Endothelial cell (in vitro differentiated cells): ENCODE data around the gene RACGAP1. TPM values are rescaled to one million over a fixed set of nuclear protein-coding genes. Genes with fewer than 3 reads are reported as not detected.

Experiments
- DNase-seq: peaks from one replicate; pipeline ENCODE4 v3.0.0; 2021; ENCODE audit warnings: low spot score
- H3K27ac Mint-ChIP-seq: one replicate; pipeline ENCODE4 v1.8.0; 2021; ENCODE audit warnings: mixed read lengths, inconsistent platforms; ENCODE audit not compliant: unreplicated experiment
- H3K27me3 Mint-ChIP-seq: one replicate; pipeline ENCODE4 v1.8.0; 2021; ENCODE audit warnings: mild to moderate bottlenecking, moderate library complexity, mixed read lengths, inconsistent platforms; ENCODE audit not compliant: unreplicated experiment
- H3K36me3 Mint-ChIP-seq: one replicate; pipeline ENCODE4 v1.8.0; 2021; ENCODE audit warnings: mild to moderate bottlenecking, low read depth, mixed read lengths, inconsistent platforms; ENCODE audit not compliant: unreplicated experiment
- H3K4me1 Mint-ChIP-seq: one replicate; pipeline ENCODE4 v1.8.0; 2021; ENCODE audit warnings: mild to moderate bottlenecking, mixed read lengths, inconsistent platforms; ENCODE audit not compliant: unreplicated experiment
- H3K4me3 Mint-ChIP-seq: one replicate; pipeline ENCODE4 v1.8.0; 2021; ENCODE audit warnings: mild to moderate bottlenecking, mixed read lengths, inconsistent platforms; ENCODE audit not compliant: unreplicated experiment
- H3K9me3 Mint-ChIP-seq: one replicate; pipeline ENCODE4 v1.8.0; 2021; ENCODE audit warnings: mixed read lengths, inconsistent platforms; ENCODE audit not compliant: unreplicated experiment
- CTCF ChIP-seq: fragments of 200-600 bp; sonication (generic); IDR thresholded peaks from one replicate; pipeline ENCODE4 v1.5.0; 2021; ENCODE audit warnings: antibody characterized with exemption; ENCODE audit not compliant: unreplicated experiment
- total RNA-seq: library from RNA; stranded (reverse); fragmentation: NEBNext Ultra II Directional; extraction: Animal tissue kit (Norgen Biotek cat#: 25700); gene quantifications from one replicate; pipeline ENCODE4 v1.2.1, GENCODE V29; 2021; ENCODE audit not compliant: unreplicated experiment

RACGAP1 gene
- total RNA-seq, 1 donor from 2014 or later, result 19.5 TPM

- Mint-ChIP-seq H3K36me3 (no peaks in the 10 kb centered on the region), H3K27me3 (peaks cover 8% of the 10 kb centered on the region), H3K27ac (peak overlapping the region; percentile 39), H3K4me3 (peak overlapping the region; percentile 47), H3K4me1 (peaks cover 15% of the 10 kb centered on the region), H3K9me3 (no peaks in the 10 kb centered on the region)
- peak; percentile 86 for DNase-seq
- peak; percentile 80 for TF ChIP-seq CTCF
These were observed 45.2 kb upstream of the RACGAP1 start for GRCh38 chr12:50070314-50071060.

GRCh38 chr12:50069539-50069938 lies 44.2 kb upstream of the RACGAP1 start:
- no peaks in the 10 kb centered on the region for H3K36me3 Mint-ChIP-seq
- no peak for TF ChIP-seq CTCF
- peak overlapping the region; percentile 45 for H3K27ac Mint-ChIP-seq
- H3K4me1 Mint-ChIP-seq, result peaks cover 15% of the 10 kb centered on the region
- no peak overlapping the region for H3K4me3 Mint-ChIP-seq
- H3K9me3 Mint-ChIP-seq, result no peaks in the 10 kb centered on the region
- DNase-seq, result no peak
- peaks cover 8% of the 10 kb centered on the region for H3K27me3 Mint-ChIP-seq

- no peaks in the 10 kb centered on the region for H3K36me3 Mint-ChIP-seq
- no peak overlapping the region for H3K27ac Mint-ChIP-seq
- H3K4me1 Mint-ChIP-seq, result peaks cover 15% of the 10 kb centered on the region
- no peak for DNase-seq
- no peak for TF ChIP-seq CTCF
- peaks cover 10% of the 10 kb centered on the region for H3K27me3 Mint-ChIP-seq
- no peaks in the 10 kb centered on the region for H3K9me3 Mint-ChIP-seq
- no peak overlapping the region for H3K4me3 Mint-ChIP-seq
These were observed 43.8 kb upstream of the RACGAP1 start for GRCh38 chr12:50069069-50069468.

DNA sequence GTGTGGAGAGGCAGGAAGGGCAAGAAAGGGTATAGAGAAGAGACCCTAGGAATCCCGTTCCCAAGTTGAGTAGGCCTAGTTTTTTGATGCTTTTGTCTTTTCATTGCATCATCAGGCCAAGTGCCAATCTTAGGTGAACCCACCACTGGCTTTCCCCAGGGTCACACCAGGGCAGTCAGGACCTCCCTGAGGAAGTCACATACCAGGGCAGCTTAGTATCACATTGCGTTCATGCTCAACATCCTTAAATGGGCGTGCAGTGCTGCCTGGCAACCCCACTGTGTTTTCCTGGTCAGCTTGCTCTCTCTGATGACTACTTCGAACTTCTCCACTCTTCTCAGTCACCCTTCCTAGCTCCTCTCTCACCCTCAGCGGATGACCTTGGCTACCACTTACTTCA lies 41.1 kb upstream of the RACGAP1 start:
- Mint-ChIP-seq H3K36me3 (no peaks in the 10 kb centered on the region), H3K4me1 (peaks cover 15% of the 10 kb centered on the region), H3K27me3 (peaks cover 5% of the 10 kb centered on the region), H3K9me3 (no peaks in the 10 kb centered on the region), H3K4me3 (no peak overlapping the region), H3K27ac (no peak overlapping the region)
- no peak for DNase-seq
- TF ChIP-seq CTCF, result no peak

GRCh38 chr12:50065726-50066310 lies 40.5 kb upstream of the RACGAP1 start:
- Mint-ChIP-seq H3K27ac (no peak overlapping the region), H3K4me3 (no peak overlapping the region), H3K9me3 (no peaks in the 10 kb centered on the region), H3K4me1 (peaks cover 14% of the 10 kb centered on the region), H3K27me3 (peaks cover 5% of the 10 kb centered on the region), H3K36me3 (no peaks in the 10 kb centered on the region)
- TF ChIP-seq CTCF, result no peak
- no peak for DNase-seq
